OCI-LY3 (cell line): ENCODE data around the gene DYNLT2B.

Experiments used
- H2AFZ ChIP-seq: fragments of 200-600, 300-600 bp; shearing (Covaris generic); 2 replicates; pipeline ENCODE4 v1.6.0; 2014; ENCODE audit warnings: antibody characterized with exemption, low read depth, low read length
- H3K27ac ChIP-seq: fragments of 200-600, 300-600 bp; sonication (generic); 2 replicates; pipeline ENCODE4 v1.5.1; 2014; ENCODE audit warnings: mild to moderate bottlenecking, low read length, moderate library complexity, mixed read lengths
- H3K27me3 ChIP-seq: fragments of 200-600, 300-600 bp; sonication (generic); 2 replicates; pipeline ENCODE4 v1.6.1; 2014; ENCODE audit warnings: low read depth, low read length, mixed read lengths
- H3K36me3 ChIP-seq: fragments of 200-600, 300-600 bp; sonication (generic); replicated peaks from 2 replicates; pipeline ENCODE3; 2014; ENCODE audit warnings: low read depth, low read length, mixed read lengths
- H3K4me1 ChIP-seq: fragments of 300-600, 200-600 bp; sonication (generic); 2 replicates; pipeline ENCODE4 v1.6.1; 2014; ENCODE audit warnings: low read length, mixed read lengths
- H3K4me2 ChIP-seq: fragments of 200-600, 300-600 bp; sonication (generic); 2 replicates; pipeline ENCODE4 v1.6.1; 2014; ENCODE audit warnings: low read length, mixed read lengths
- H3K4me3 ChIP-seq: fragments of 300-600, 200-600 bp; sonication (generic); 2 replicates; pipeline ENCODE4 v1.5.1; 2014; ENCODE audit warnings: antibody characterized with exemption, mild to moderate bottlenecking, low read length, moderate library complexity
- H3K79me2 ChIP-seq: fragments of 300-600, 200-600 bp; shearing (Covaris generic); 2 replicates; pipeline ENCODE4 v1.6.1; 2014; ENCODE audit warnings: mild to moderate bottlenecking, low read length, mixed read lengths
- H3K9ac ChIP-seq: fragments of 300-600, 200-600 bp; shearing (Covaris generic); 2 replicates; pipeline ENCODE4 v1.6.0; 2014; ENCODE audit warnings: mild to moderate bottlenecking, low read length, moderate library complexity
- H3K9me3 ChIP-seq: fragments of 200-600, 300-600 bp; shearing (Covaris generic); 2 replicates; pipeline ENCODE4 v1.6.1; 2014; ENCODE audit warnings: low read length, mixed read lengths; ENCODE audit not compliant: insufficient read depth
- H4K20me1 ChIP-seq: fragments of 200-600, 300-600 bp; sonication (generic); 2 replicates; pipeline ENCODE4 v1.6.1; 2016; ENCODE audit warnings: low read length, mixed read lengths; ENCODE audit not compliant: insufficient read depth
- EZH2phosphoT487 ChIP-seq: fragments of 200-600 bp; shearing (Covaris generic); IDR thresholded peaks from 2 replicates; pipeline ENCODE4 v1.6.1; 2018; ENCODE audit warnings: antibody characterized with exemption, mixed run types, low read depth
- TF ChIP-seq, protein P1 (sequence below): fragments of 200-600, 300-600 bp; sonication (generic); IDR thresholded peaks from 2 replicates; pipeline ENCODE4 v1.5.1; 2014; ENCODE audit warnings: antibody characterized with exemption, low read length, low read depth

Gene DYNLT2B

DNA sequence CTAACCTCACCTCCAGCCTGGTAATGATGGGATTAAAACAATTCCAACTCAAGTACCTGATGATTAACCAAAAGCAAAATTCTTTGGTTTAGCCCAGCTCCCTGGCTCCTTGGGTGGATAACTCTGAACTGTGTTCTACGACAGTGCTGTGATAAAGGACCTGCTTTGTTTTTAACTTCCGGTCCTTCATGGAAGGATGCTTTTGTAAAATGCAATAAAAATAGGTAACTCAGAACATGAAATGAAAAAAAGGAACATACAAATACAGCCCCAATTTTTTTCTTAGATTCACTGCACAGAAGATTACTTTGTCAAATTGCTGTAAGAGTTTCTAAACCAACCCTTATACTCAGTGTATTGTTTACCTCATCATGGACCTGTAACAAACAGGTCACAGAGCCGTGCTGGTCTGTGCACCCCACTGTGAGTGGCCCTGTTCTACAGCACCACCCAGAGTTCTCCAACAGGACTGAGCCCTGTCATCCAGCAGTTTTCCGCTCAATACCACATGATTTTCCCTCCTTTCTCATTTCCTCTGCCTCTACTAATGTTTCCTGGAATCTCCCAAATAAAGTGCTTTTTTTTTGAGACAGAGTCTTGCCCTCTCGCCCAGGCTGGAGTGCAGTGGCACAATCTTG lies 25.6 kb downstream of the DYNLT2B start:
- H3K9ac ChIP-seq: 0 out of 2 replicates have a peak overlapping the region, but pooled peaks have one; percentile 23
- H3K27me3 ChIP-seq: no peaks in the 10 kb centered on the region

DNA sequence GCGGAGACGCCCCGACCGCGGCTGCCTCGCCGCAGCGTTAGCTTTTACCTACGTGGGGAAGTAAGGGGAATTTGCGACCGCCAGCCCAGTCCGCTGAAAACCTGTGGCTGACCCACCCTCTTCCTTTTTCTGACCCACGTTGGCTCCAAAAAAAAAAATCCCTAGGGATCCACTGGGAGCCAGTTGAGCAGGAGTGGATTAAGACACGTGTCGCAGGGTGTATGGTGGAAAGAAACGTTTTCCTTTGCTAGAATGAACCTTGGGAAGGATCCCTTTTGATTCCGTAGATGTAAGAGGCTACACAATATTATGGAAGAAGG lies 29.9 kb downstream of the DYNLT2B start:
- Histone ChIP-seq H3K4me2 (peak overlapping the region; percentile 83), H3K27ac (peak overlapping the region; percentile 62), H3K9ac (peak overlapping the region; percentile 91), H2AFZ (peak overlapping the region; percentile 95; the same call in 1 of the 2 replicates), H3K4me1 (peaks cover 16% of the 10 kb centered on the region), H3K36me3 (no peaks in the 10 kb centered on the region), H3K9me3 (no peaks in the 10 kb centered on the region), H4K20me1 (no peaks in the 10 kb centered on the region), H3K27me3 (no peaks in the 10 kb centered on the region), H3K4me3 (peak overlapping the region; percentile 99), H3K79me2 (peaks cover 32% of the 10 kb centered on the region)
- TF ChIP-seq EZH2phosphoT487: no peak
- TF ChIP-seq, protein P1, sequence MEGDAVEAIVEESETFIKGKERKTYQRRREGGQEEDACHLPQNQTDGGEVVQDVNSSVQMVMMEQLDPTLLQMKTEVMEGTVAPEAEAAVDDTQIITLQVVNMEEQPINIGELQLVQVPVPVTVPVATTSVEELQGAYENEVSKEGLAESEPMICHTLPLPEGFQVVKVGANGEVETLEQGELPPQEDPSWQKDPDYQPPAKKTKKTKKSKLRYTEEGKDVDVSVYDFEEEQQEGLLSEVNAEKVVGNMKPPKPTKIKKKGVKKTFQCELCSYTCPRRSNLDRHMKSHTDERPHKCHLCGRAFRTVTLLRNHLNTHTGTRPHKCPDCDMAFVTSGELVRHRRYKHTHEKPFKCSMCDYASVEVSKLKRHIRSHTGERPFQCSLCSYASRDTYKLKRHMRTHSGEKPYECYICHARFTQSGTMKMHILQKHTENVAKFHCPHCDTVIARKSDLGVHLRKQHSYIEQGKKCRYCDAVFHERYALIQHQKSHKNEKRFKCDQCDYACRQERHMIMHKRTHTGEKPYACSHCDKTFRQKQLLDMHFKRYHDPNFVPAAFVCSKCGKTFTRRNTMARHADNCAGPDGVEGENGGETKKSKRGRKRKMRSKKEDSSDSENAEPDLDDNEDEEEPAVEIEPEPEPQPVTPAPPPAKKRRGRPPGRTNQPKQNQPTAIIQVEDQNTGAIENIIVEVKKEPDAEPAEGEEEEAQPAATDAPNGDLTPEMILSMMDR: no peak

More for the DNA sequence above, 25.6 kb downstream of the DYNLT2B start:
- Histone ChIP-seq H4K20me1 (no peaks in the 10 kb centered on the region), H3K27ac (peak overlapping the region; percentile 50), H3K4me2 (peak overlapping the region; percentile 59), H3K9me3 (no peaks in the 10 kb centered on the region), H3K79me2 (peaks cover 6% of the 10 kb centered on the region), H2AFZ (no peak overlapping the region), H3K36me3 (no peaks in the 10 kb centered on the region), H3K4me3 (peak overlapping the region; percentile 31; the same call in 1 of the 2 replicates), H3K4me1 (peaks cover 19% of the 10 kb centered on the region)
- no peak for TF ChIP-seq EZH2phosphoT487
- TF ChIP-seq, protein P1: peak; percentile 9; the same call in 1 of the 2 replicates

DNA sequence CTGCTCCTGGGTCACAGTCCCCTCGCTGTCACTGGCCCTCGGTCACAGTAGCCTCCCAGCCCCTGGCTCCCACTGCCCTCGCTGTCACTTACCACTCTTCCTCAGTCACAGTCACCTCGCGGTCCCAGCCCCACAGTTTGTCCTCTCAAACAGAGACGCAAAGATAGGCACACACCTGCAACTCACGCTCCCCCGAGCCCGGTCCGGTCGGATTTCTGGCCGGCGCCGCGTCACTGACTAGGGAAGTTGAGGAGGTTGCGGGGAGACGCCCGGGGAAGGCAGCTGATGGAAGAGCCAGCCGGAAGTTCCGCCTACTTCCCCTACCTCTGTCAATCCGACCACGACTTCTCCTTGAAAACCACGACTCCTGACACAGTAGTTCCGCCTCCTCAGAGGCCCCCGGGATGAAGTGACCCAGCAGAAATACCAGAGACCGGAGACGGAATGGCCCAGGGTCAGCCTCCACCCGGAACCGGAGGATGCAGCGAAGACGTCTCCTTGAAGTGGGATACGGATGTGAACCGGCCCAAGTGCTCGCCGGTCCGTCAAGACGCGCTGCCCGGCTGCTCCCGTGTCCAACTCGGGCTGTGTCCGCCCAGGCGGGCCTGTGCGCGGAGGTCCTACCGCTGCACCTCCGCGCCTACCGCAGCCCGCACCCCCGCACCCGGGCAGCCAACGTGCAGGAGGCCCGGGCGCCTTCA lies 30.4 kb downstream of the DYNLT2B start, which contains the start of gene PCYT1A:
Gene PCYT1A (minus strand): TSS at position 287 of the 701 bp plus-strand sequence. CDS start 17,195 bp downstream, outside the sequence.
- Histone ChIP-seq H3K4me2 (peak within 1 kb of the TSS; percentile 83), H3K9ac (peak within 1 kb of the TSS; percentile 91), H3K36me3 (no peaks in the 10 kb centered on the region), H3K9me3 (no peaks in the 10 kb centered on the region), H3K79me2 (peaks cover 35% of the 10 kb centered on the region), H3K27ac (peak within 1 kb of the TSS; percentile 62), H3K4me3 (peak within 1 kb of the TSS; percentile 99), H2AFZ (peak within 1 kb of the TSS; percentile 95), H4K20me1 (no peaks in the 10 kb centered on the region), H3K27me3 (no peaks in the 10 kb centered on the region), H3K4me1 (peaks cover 14% of the 10 kb centered on the region)
- no peak for TF ChIP-seq EZH2phosphoT487
- TF ChIP-seq, protein P1: no peak

DNA sequence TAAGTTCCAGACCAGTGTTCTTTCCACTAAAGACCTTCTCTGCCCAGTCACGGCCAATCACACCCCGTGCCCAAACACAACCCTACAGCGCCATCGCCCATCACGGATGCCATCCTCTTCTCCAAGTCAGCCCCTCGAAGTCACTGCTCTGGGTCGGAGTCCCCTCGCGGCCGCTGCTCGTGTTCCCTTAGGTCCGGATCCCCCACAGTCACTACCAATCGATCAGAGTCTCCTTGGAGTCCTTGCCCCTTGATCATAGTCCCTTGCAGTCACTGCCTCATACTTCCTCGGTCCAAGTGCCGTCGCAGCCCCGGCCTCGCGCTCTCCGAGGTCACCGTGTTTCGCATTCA lies 31.0 kb downstream of the DYNLT2B start:
- Histone ChIP-seq H3K27me3 (no peaks in the 10 kb centered on the region), H3K79me2 (peaks cover 35% of the 10 kb centered on the region), H4K20me1 (no peaks in the 10 kb centered on the region), H3K27ac (peak overlapping the region; percentile 62), H3K4me2 (peak overlapping the region; percentile 83), H2AFZ (peak overlapping the region; percentile 95), H3K9me3 (no peaks in the 10 kb centered on the region), H3K4me1 (peaks cover 9% of the 10 kb centered on the region), H3K4me3 (peak overlapping the region; percentile 99), H3K9ac (peak overlapping the region; percentile 91), H3K36me3 (peaks cover 1% of the 10 kb centered on the region)
- TF ChIP-seq EZH2phosphoT487: no peak
- TF ChIP-seq, protein P1: no peak; the same call in 1 of the 2 replicates
